Neural progenitor cell (in vitro differentiated cells): ENCODE data around the gene CSF3R. TPM values are rescaled to one million over a fixed set of nuclear protein-coding genes. Genes with fewer than 3 reads are reported as not detected.

Experiments
- DNase-seq: peaks from one replicate; pipeline ENCODE4 v3.0.0-alpha.2; 2016; ENCODE audit warnings: low spot score
- H2AFZ ChIP-seq: fragments of 200-600 bp; sonication (generic); replicated peaks from 2 replicates; pipeline ENCODE4 v1.6.1; 2016; ENCODE audit warnings: antibody characterized with exemption
- H3F3A ChIP-seq: fragments of 200-600 bp; sonication (generic); 2 replicates; pipeline ENCODE4 v1.6.1; 2016; ENCODE audit warnings: antibody characterized with exemption, low read depth
- H3K27ac ChIP-seq: fragments of 200-600 bp; sonication (generic); 2 replicates; pipeline ENCODE4 v1.5.1; 2016; ENCODE audit warnings: mild to moderate bottlenecking
- H3K27me3 ChIP-seq: fragments of 200-600 bp; sonication (generic); 2 replicates; pipeline ENCODE4 v1.6.1; 2016; ENCODE audit warnings: mild to moderate bottlenecking, moderate library complexity
- H3K36me3 ChIP-seq: fragments of 200-600 bp; sonication (generic); 2 replicates; pipeline ENCODE4 v1.5.1; 2016
- H3K4me1 ChIP-seq: fragments of 200-600 bp; sonication (generic); 2 replicates; pipeline ENCODE4 v1.6.1; 2016; ENCODE audit warnings: mixed run types
- H3K4me2 ChIP-seq: fragments of 200-600 bp; sonication (generic); 2 replicates; pipeline ENCODE4 v1.6.1; 2016
- H3K4me3 ChIP-seq: fragments of 200-600 bp; sonication (generic); 2 replicates; pipeline ENCODE4 v1.5.1; 2016
- H3K79me2 ChIP-seq: fragments of 200-600 bp; sonication (generic); 2 replicates; pipeline ENCODE4 v1.6.1; 2016; ENCODE audit warnings: low read depth
- H3K9ac ChIP-seq: fragments of 200-600 bp; sonication (generic); 2 replicates; pipeline ENCODE4 v1.6.1; 2016
- H3K9me3 ChIP-seq: fragments of 200-600 bp; sonication (generic); 2 replicates; pipeline ENCODE4 v1.5.1; 2016; ENCODE audit warnings: low read depth
- H4K20me1 ChIP-seq: fragments of 200-600 bp; sonication (generic); 2 replicates; pipeline ENCODE4 v1.6.1; 2016; ENCODE audit warnings: low read depth
- H3K27ac Mint-ChIP-seq: 3 replicates; pipeline ENCODE4 v1.8.0; 2021; ENCODE audit warnings: mixed read lengths
- H3K27me3 Mint-ChIP-seq: 2 replicates; pipeline ENCODE4 v1.8.0; 2022; ENCODE audit warnings: low read depth, mild to moderate bottlenecking, inconsistent platforms, moderate library complexity, mixed read lengths; ENCODE audit not compliant: insufficient read depth
- H3K36me3 Mint-ChIP-seq: 3 replicates; pipeline ENCODE4 v1.8.0; 2021; ENCODE audit warnings: mixed read lengths
- H3K4me1 Mint-ChIP-seq: 3 replicates; pipeline ENCODE4 v1.8.0; 2021; ENCODE audit warnings: mixed read lengths
- H3K4me3 Mint-ChIP-seq: 3 replicates; pipeline ENCODE4 v1.8.0; 2021; ENCODE audit warnings: mild to moderate bottlenecking, moderate library complexity, mixed read lengths
- H3K9me3 Mint-ChIP-seq: 3 replicates; pipeline ENCODE4 v1.8.0; 2020; ENCODE audit warnings: mixed read lengths
- EZH2 ChIP-seq: fragments of 200-600 bp; sonication (generic); IDR thresholded peaks from 2 replicates; pipeline ENCODE4 v1.6.1; 2017; ENCODE audit warnings: antibody characterized with exemption, mild to moderate bottlenecking, moderate library complexity
- EZH2phosphoT487 ChIP-seq: fragments of 200-600 bp; sonication (generic); IDR thresholded peaks from 2 replicates; pipeline ENCODE4 v1.6.1; 2017; ENCODE audit warnings: antibody characterized with exemption
- total RNA-seq: library from RNA; depleted of rRNA; stranded (reverse); fragments of >200 nt; gene quantifications from 2 replicates; pipeline ENCODE4 v1.2.3, GENCODE V29; 2015; ENCODE audit warnings: low replicate concordance
- TF ChIP-seq, protein P1 (sequence below): fragments of 200-600 bp; sonication (generic); IDR thresholded peaks from 2 replicates; pipeline ENCODE4 v1.5.1; 2017; ENCODE audit warnings: antibody characterized with exemption, mild to moderate bottlenecking

Gene CSF3R
- total RNA-seq, 1 donor from 2014 or later: not detected

- Histone ChIP-seq H3K79me2 (no peaks in the 10 kb centered on the region), H2AFZ (no peak overlapping the region), H3K4me2 (no peak overlapping the region), H3K9me3 (no peaks in the 10 kb centered on the region), H3K36me3 (no peaks in the 10 kb centered on the region), H3K4me3 (no peak overlapping the region), H3K27ac (no peak overlapping the region), H3K4me1 (peaks cover 6% of the 10 kb centered on the region), H3F3A (peaks cover 4% of the 10 kb centered on the region), H4K20me1 (no peaks in the 10 kb centered on the region), H3K9ac (no peak overlapping the region), H3K27me3 (no peaks in the 10 kb centered on the region)
- Mint-ChIP-seq H3K27me3 (peaks cover 6% of the 10 kb centered on the region), H3K4me3 (no peak overlapping the region), H3K27ac (no peak overlapping the region), H3K36me3 (no peaks in the 10 kb centered on the region), H3K4me1 (peaks cover 8% of the 10 kb centered on the region), H3K9me3 (no peaks in the 10 kb centered on the region)
- no peak for DNase-seq
- TF ChIP-seq, protein P1, sequence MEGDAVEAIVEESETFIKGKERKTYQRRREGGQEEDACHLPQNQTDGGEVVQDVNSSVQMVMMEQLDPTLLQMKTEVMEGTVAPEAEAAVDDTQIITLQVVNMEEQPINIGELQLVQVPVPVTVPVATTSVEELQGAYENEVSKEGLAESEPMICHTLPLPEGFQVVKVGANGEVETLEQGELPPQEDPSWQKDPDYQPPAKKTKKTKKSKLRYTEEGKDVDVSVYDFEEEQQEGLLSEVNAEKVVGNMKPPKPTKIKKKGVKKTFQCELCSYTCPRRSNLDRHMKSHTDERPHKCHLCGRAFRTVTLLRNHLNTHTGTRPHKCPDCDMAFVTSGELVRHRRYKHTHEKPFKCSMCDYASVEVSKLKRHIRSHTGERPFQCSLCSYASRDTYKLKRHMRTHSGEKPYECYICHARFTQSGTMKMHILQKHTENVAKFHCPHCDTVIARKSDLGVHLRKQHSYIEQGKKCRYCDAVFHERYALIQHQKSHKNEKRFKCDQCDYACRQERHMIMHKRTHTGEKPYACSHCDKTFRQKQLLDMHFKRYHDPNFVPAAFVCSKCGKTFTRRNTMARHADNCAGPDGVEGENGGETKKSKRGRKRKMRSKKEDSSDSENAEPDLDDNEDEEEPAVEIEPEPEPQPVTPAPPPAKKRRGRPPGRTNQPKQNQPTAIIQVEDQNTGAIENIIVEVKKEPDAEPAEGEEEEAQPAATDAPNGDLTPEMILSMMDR: no peak
- no peak for TF ChIP-seq EZH2
These were observed 42.5 kb upstream of the CSF3R start for GRCh38 chr1:36525166-36525565.

GRCh38 chr1:36524359-36525062 is 41.8 kb upstream of the CSF3R start:
- Histone ChIP-seq H3K9me3 (no peaks in the 10 kb centered on the region), H3F3A (peaks cover 9% of the 10 kb centered on the region), H2AFZ (no peak overlapping the region), H3K27me3 (no peaks in the 10 kb centered on the region), H3K4me3 (no peak overlapping the region), H3K27ac (no peak overlapping the region), H3K79me2 (no peaks in the 10 kb centered on the region), H3K4me1 (peaks cover 12% of the 10 kb centered on the region), H4K20me1 (no peaks in the 10 kb centered on the region), H3K4me2 (no peak overlapping the region), H3K36me3 (no peaks in the 10 kb centered on the region), H3K9ac (no peak overlapping the region)
- TF ChIP-seq EZH2phosphoT487 (no peak), EZH2 (no peak)
- TF ChIP-seq, protein P1: no peak
- Mint-ChIP-seq H3K9me3 (no peaks in the 10 kb centered on the region), H3K36me3 (no peaks in the 10 kb centered on the region), H3K4me3 (no peak overlapping the region), H3K27me3 (peaks cover 3% of the 10 kb centered on the region), H3K27ac (no peak overlapping the region), H3K4me1 (peaks cover 11% of the 10 kb centered on the region)
- no peak for DNase-seq

- H3K36me3 ChIP-seq: no peaks in the 10 kb centered on the region
- H4K20me1 ChIP-seq: no peaks in the 10 kb centered on the region
- Mint-ChIP-seq H3K27me3 (peaks cover 3% of the 10 kb centered on the region), H3K4me1 (peaks cover 13% of the 10 kb centered on the region), H3K36me3 (no peaks in the 10 kb centered on the region), H3K9me3 (no peaks in the 10 kb centered on the region), H3K4me3 (no peak overlapping the region), H3K27ac (no peak overlapping the region)
- no peak overlapping the region for H3K4me3 ChIP-seq
- no peak for TF ChIP-seq EZH2
- TF ChIP-seq, protein P1: no peak
- no peak for TF ChIP-seq EZH2phosphoT487
- peaks cover 13% of the 10 kb centered on the region for H3K4me1 ChIP-seq
- no peak overlapping the region for H3K9ac ChIP-seq
- H3K9me3 ChIP-seq: no peaks in the 10 kb centered on the region
- H3K79me2 ChIP-seq: no peaks in the 10 kb centered on the region
- H3K27ac ChIP-seq: no peak overlapping the region
- no peak overlapping the region for H2AFZ ChIP-seq
- no peaks in the 10 kb centered on the region for H3K27me3 ChIP-seq
- H3K4me2 ChIP-seq: no peak overlapping the region
- DNase-seq: no peak
- peaks cover 9% of the 10 kb centered on the region for H3F3A ChIP-seq
These were observed 41.1 kb upstream of the CSF3R start for GRCh38 chr1:36523850-36524249.
